Cerebellar nuclear complex (tissue), 1 donor: Measurements from ENCODE around the gene ZFP28.

ENCODE experiments used
- DNase-seq, 2 experiments: peaks; one replicate each; lab custom pipeline; 2025; lab: John Stamatoyannopoulos, UW

The ZFP28 gene

GRCh38 chr19:56595548-56595899, 56.8 kb downstream of the ZFP28 start:
- no peak for DNase-seq

GRCh38 chr19:56596676-56597075, 57.9 kb downstream of the ZFP28 start:
- DNase-seq, result no peak

- no peak for DNase-seq
These were observed 58.9 kb downstream of the ZFP28 start for GRCh38 chr19:56597696-56598095.

- DNase-seq, result no peak
These were observed 62.6 kb downstream of the ZFP28 start for GRCh38 chr19:56601375-56601774.

- no peak for DNase-seq
These were observed 65.1 kb downstream of the ZFP28 start for GRCh38 chr19:56603829-56604228.
